B cell (primary cell): Measurements from ENCODE around the gene PTGFRN.

Experiments
- EZH2 ChIP-seq: IDR thresholded peaks from 2 replicates; pipeline ENCODE4 v1.6.1; 2012; ENCODE audit warnings: borderline replicate concordance, low read depth, mild to moderate bottlenecking, moderate library complexity, low read length; ENCODE audit not compliant: insufficient read depth, poor library complexity, severe bottlenecking
- TF ChIP-seq, protein P1 (sequence below): fragments of 200-600 bp; IDR thresholded peaks from one replicate; pipeline ENCODE4 v1.8.0; 2022; ENCODE audit warnings: antibody characterized with exemption, mild to moderate bottlenecking

DNA sequence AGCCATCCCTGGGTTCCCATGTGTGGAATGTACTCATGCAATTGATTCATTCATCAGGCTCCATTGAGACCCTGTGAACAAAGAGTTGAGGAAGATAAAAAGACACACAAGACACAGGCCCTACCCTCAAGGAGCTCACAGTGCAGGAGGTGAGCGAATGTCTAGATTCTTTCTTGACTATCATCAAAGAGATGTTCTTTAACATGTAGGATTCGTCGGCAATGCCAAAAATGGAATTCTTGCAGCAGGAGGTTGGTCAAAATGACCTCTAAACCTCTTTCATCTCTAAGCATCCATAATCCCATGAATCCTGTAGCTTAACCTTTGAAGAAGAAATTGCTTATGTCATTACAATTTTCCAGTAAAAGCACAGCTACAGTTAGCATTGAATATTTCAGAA is 122.5 kb downstream of the PTGFRN start:
- TF ChIP-seq, protein P1, sequence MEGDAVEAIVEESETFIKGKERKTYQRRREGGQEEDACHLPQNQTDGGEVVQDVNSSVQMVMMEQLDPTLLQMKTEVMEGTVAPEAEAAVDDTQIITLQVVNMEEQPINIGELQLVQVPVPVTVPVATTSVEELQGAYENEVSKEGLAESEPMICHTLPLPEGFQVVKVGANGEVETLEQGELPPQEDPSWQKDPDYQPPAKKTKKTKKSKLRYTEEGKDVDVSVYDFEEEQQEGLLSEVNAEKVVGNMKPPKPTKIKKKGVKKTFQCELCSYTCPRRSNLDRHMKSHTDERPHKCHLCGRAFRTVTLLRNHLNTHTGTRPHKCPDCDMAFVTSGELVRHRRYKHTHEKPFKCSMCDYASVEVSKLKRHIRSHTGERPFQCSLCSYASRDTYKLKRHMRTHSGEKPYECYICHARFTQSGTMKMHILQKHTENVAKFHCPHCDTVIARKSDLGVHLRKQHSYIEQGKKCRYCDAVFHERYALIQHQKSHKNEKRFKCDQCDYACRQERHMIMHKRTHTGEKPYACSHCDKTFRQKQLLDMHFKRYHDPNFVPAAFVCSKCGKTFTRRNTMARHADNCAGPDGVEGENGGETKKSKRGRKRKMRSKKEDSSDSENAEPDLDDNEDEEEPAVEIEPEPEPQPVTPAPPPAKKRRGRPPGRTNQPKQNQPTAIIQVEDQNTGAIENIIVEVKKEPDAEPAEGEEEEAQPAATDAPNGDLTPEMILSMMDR: no peak
- no peak for TF ChIP-seq EZH2
